Measurements from ENCODE around the gene MACROH2A1. TPM values are rescaled to one million over a fixed set of nuclear protein-coding genes. Genes with fewer than 3 reads are reported as not detected.

The MACROH2A1 gene
- total RNA-seq, 1 experiment from 2014 or later, result 83.8 TPM

GRCh38 chr5:135369952-135370351 is 29.1 kb downstream of the MACROH2A1 start (continued):
- no peak for TF ChIP-seq TEAD1 (CRISPR knock-in tag; IDR thresholded peaks at IDR 0.05)
- no peak for TF ChIP-seq ZNF281 (CRISPR knock-in tag; IDR thresholded peaks at IDR 0.05)
- TF ChIP-seq CDX4 (CRISPR knock-in tag; IDR thresholded peaks at IDR 0.05; ENCODE audit: borderline replicate concordance), result no peak
- no peak for TF ChIP-seq ZNF317 (CRISPR knock-in tag; IDR thresholded peaks at IDR 0.05; ENCODE audit: borderline replicate concordance, low read depth)
- TF ChIP-seq MLX (CRISPR knock-in tag; IDR thresholded peaks at IDR 0.05), result no peak
- TF ChIP-seq MYBL2 (CRISPR knock-in tag; IDR thresholded peaks at IDR 0.05), result no peak
- TF ChIP-seq ATF2 (CRISPR knock-in tag; IDR thresholded peaks at IDR 0.05; ENCODE audit: borderline replicate concordance, low read depth), result no peak
- TF ChIP-seq NR1H2 (CRISPR knock-in tag; IDR thresholded peaks at IDR 0.05), result no peak
- TF ChIP-seq ZBTB21 (CRISPR knock-in tag; IDR thresholded peaks at IDR 0.05; ENCODE audit: borderline replicate concordance), result no peak

GRCh38 chr5:135367554-135367953 is 31.5 kb downstream of the MACROH2A1 start:
- POLR2A ChIA-PET, result no interaction called here
- Mint-ChIP-seq H3K36me3 (peaks cover 18% of the 10 kb centered on the region; the same call in 1 of the 2 replicates), H3K27ac (no peak overlapping the region), H3K9me3 (no peaks in the 10 kb centered on the region), H3K4me1 (no peaks in the 10 kb centered on the region), H3K4me3 (no peak overlapping the region), H3K27me3 (ENCODE audit: low read depth) (no peaks in the 10 kb centered on the region)
- ATAC-seq (no peak), DNase-seq (ENCODE audit: low spot score) (no peak)
- CTCF ChIA-PET, result no interaction called here
- no peak for TF ChIP-seq ZBTB21 (CRISPR knock-in tag; IDR thresholded peaks at IDR 0.05; ENCODE audit: borderline replicate concordance)
- no peak for TF ChIP-seq HMGA2 (CRISPR knock-in tag; IDR thresholded peaks at IDR 0.05)
- no peak for TF ChIP-seq ZNF416 (CRISPR knock-in tag; IDR thresholded peaks at IDR 0.05)
- no peak for TF ChIP-seq HMGXB4 (CRISPR knock-in tag; IDR thresholded peaks at IDR 0.05)
- TF ChIP-seq FOXP4 (CRISPR knock-in tag; IDR thresholded peaks at IDR 0.05), result no peak
- TF ChIP-seq ZNF512 (CRISPR knock-in tag; IDR thresholded peaks at IDR 0.05; ENCODE audit: borderline replicate concordance), result no peak
- TF ChIP-seq RELA (CRISPR knock-in tag; IDR thresholded peaks at IDR 0.05; ENCODE audit: borderline replicate concordance), result no peak
- TF ChIP-seq NR1H2 (CRISPR knock-in tag; IDR thresholded peaks at IDR 0.05), result no peak
- TF ChIP-seq ELF4 (CRISPR knock-in tag; IDR thresholded peaks at IDR 0.05; ENCODE audit: low read depth), result no peak
- no peak for TF ChIP-seq SP1 (CRISPR knock-in tag; conservative IDR thresholded peaks at IDR 0.05)
- no peak for TF ChIP-seq FOXP1 (CRISPR knock-in tag; IDR thresholded peaks at IDR 0.05; ENCODE audit: borderline replicate concordance)
- no peak for TF ChIP-seq FOXK1 (CRISPR knock-in tag; IDR thresholded peaks at IDR 0.05)
- TF ChIP-seq AR (CRISPR knock-in tag; IDR thresholded peaks at IDR 0.05), result no peak
